IMR-90 (cell line): Measurements from ENCODE around the gene SLC36A1. TPM values are rescaled to one million over a fixed set of nuclear protein-coding genes. Genes with fewer than 3 reads are reported as not detected.

Source experiments
- ATAC-seq: fragments of 200-7000 bp; cut with Tn5 transposase; 2 replicates; pipeline ENCODE4 v1.9.1; 2020; ENCODE audit warnings: low read depth, mild to moderate bottlenecking, moderate library complexity
- BruUV-seq: library from RNA; stranded (reverse); fragments of 400-500 nt; replicated peaks from 2 replicates; lab custom pipeline; 2021; lab: Mats Ljungman, UMichigan
- CTCF ChIA-PET: fragments of 300-600 bp; formaldehyde crosslinking; extraction: SDS; loops from one replicate; lab custom pipeline; 2021; ENCODE audit warnings: antibody characterized with exemption; lab: Yijun Ruan, JAX
- POLR2A ChIA-PET: fragments of 300-600 bp; sonication (Branson Sonifier 250); formaldehyde crosslinking; loops from one replicate; lab custom pipeline; 2022; ENCODE audit warnings: antibody characterized with exemption; ENCODE audit not compliant: unreplicated experiment; lab: Charles Lee
- DNase-seq: peaks from one replicate; pipeline ENCODE4 v3.0.0; 2013
- H2AFZ ChIP-seq: replicated peaks from 2 replicates; pipeline ENCODE3; 2013; ENCODE audit warnings: low read length, mild to moderate bottlenecking; ENCODE audit not compliant: poor library complexity
- H2AK5ac ChIP-seq: 2 replicates; pipeline ENCODE4 v1.6.1; 2013; ENCODE audit warnings: low read depth, low read length, inconsistent platforms
- H2AK9ac ChIP-seq: replicated peaks from 2 replicates; pipeline ENCODE3; 2013; ENCODE audit warnings: mild to moderate bottlenecking, low read depth, low read length, moderate library complexity; ENCODE audit not compliant: poor library complexity
- H2BK120ac ChIP-seq: 2 replicates; pipeline ENCODE4 v1.6.1; 2013; ENCODE audit warnings: low read depth, low read length, inconsistent platforms
- H2BK15ac ChIP-seq: 3 replicates; pipeline ENCODE4 v1.6.1; 2013; ENCODE audit warnings: low read depth, low read length, inconsistent platforms
- H2BK20ac ChIP-seq: 2 replicates; pipeline ENCODE4 v1.6.1; 2013; ENCODE audit warnings: low read depth, mild to moderate bottlenecking, inconsistent platforms, low read length, moderate library complexity
- H2BK5ac ChIP-seq: 2 replicates; pipeline ENCODE4 v1.6.1; 2013; ENCODE audit warnings: mild to moderate bottlenecking, low read depth, low read length, inconsistent platforms; ENCODE audit not compliant: poor library complexity, severe bottlenecking
- H3K14ac ChIP-seq: replicated peaks from 2 replicates; pipeline ENCODE4 v1.6.1; 2013; ENCODE audit warnings: low read depth, low read length, inconsistent platforms
- H3K18ac ChIP-seq: 2 replicates; pipeline ENCODE4 v1.6.1; 2013; ENCODE audit warnings: low read depth, low read length, control low read depth
- H3K23ac ChIP-seq: 2 replicates; pipeline ENCODE4 v1.6.1; 2013; ENCODE audit warnings: low read depth, low read length, inconsistent platforms
- H3K27ac ChIP-seq: 2 replicates; pipeline ENCODE4 v1.5.1; 2013; ENCODE audit warnings: mild to moderate bottlenecking, control low read depth, low read length; ENCODE audit not compliant: insufficient read depth
- H3K27me3 ChIP-seq: 2 replicates; pipeline ENCODE4 v1.6.1; 2013; ENCODE audit warnings: low read length; ENCODE audit not compliant: control insufficient read depth, insufficient read depth
- H3K36me3 ChIP-seq: 2 replicates; pipeline ENCODE4 v1.6.1; 2013; ENCODE audit warnings: low read length, mixed read lengths; ENCODE audit not compliant: control insufficient read depth, insufficient read depth
- H3K4ac ChIP-seq: 2 replicates; pipeline ENCODE4 v1.6.1; 2013; ENCODE audit warnings: low read depth, low read length, inconsistent platforms
- H3K4me1 ChIP-seq: 2 replicates; pipeline ENCODE4 v1.6.1; 2013; ENCODE audit warnings: low read length, mixed read lengths; ENCODE audit not compliant: control insufficient read depth, insufficient read depth
- H3K4me2 ChIP-seq: 2 replicates; pipeline ENCODE4 v1.6.1; 2013; ENCODE audit warnings: low read depth, mild to moderate bottlenecking, control low read depth, low read length, moderate library complexity
- H3K4me3 ChIP-seq: 2 replicates; pipeline ENCODE4 v1.5.1; 2013; ENCODE audit warnings: low read depth, mild to moderate bottlenecking, control low read depth, low read length, moderate library complexity; ENCODE audit not compliant: insufficient read depth
- H3K56ac ChIP-seq: 2 replicates; pipeline ENCODE4 v1.6.1; 2013; ENCODE audit warnings: low read length, inconsistent platforms; ENCODE audit not compliant: insufficient read depth; ENCODE audit errors: extremely low read depth
- H3K79me1 ChIP-seq, 2 experiments: 2 replicates each; pipeline ENCODE4 v1.6.1; 2013; ENCODE audit warnings: low read length in 2 of 2, inconsistent platforms in 1 of 2, low read depth in 1 of 2
- H3K9ac ChIP-seq: 2 replicates; pipeline ENCODE4 v1.6.1; 2013; ENCODE audit warnings: low read depth, low read length, control low read depth
- H3K9me1 ChIP-seq: 2 replicates; pipeline ENCODE4 v1.6.1; 2013; ENCODE audit warnings: low read length, inconsistent platforms; ENCODE audit not compliant: insufficient read depth
- H3K9me3 ChIP-seq: 2 replicates; pipeline ENCODE4 v1.6.1; 2013; ENCODE audit warnings: low read length; ENCODE audit not compliant: control insufficient read depth, insufficient read depth
- H4K20me1 ChIP-seq: 2 replicates; pipeline ENCODE4 v1.6.1; 2013; ENCODE audit warnings: low read length, inconsistent platforms; ENCODE audit not compliant: insufficient read depth
- H4K5ac ChIP-seq: 2 replicates; pipeline ENCODE4 v1.6.1; 2013; ENCODE audit warnings: mild to moderate bottlenecking, low read depth, low read length, control low read depth
- H4K8ac ChIP-seq, 2 experiments: 2 replicates each; pipeline ENCODE4 v1.6.1; 2013; ENCODE audit warnings: low read depth in 2 of 2, low read length in 2 of 2, control low read depth in 1 of 2, inconsistent platforms in 1 of 2
- H4K91ac ChIP-seq: 2 replicates; pipeline ENCODE4 v1.6.1; 2013; ENCODE audit warnings: low read depth, low read length, inconsistent platforms; ENCODE audit not compliant: insufficient read depth
- CEBPB ChIP-seq: IDR thresholded peaks from 2 replicates; pipeline ENCODE4 v1.6.1; 2012; ENCODE audit warnings: low read depth, low read length, improper control_type of control experiment
- CHD1 ChIP-seq: IDR thresholded peaks from 2 replicates; pipeline ENCODE4 v1.6.1; 2012; ENCODE audit warnings: low read depth, low read length, improper control_type of control experiment
- ELK1 ChIP-seq: fragments of 150-350 bp; IDR thresholded peaks from 2 replicates; pipeline ENCODE4 v1.6.1; 2016; ENCODE audit warnings: low read depth, mild to moderate bottlenecking, low read length, moderate library complexity, borderline replicate concordance
- FOS ChIP-seq: fragments of 150-350 bp; IDR thresholded peaks from 2 replicates; pipeline ENCODE4 v1.6.1; 2016; ENCODE audit warnings: low read depth, low read length
- MAFK ChIP-seq: IDR thresholded peaks from 2 replicates; pipeline ENCODE4 v1.6.1; 2012; ENCODE audit warnings: low read depth, low read length, improper control_type of control experiment
- MAZ ChIP-seq: IDR thresholded peaks from 2 replicates; pipeline ENCODE4 v1.6.1; 2012; ENCODE audit warnings: low read depth, mild to moderate bottlenecking, low read length, improper control_type of control experiment, moderate library complexity, borderline replicate concordance
- MXI1 ChIP-seq: IDR thresholded peaks from 2 replicates; pipeline ENCODE4 v1.6.1; 2012; ENCODE audit warnings: low read depth, mild to moderate bottlenecking, low read length, moderate library complexity, borderline replicate concordance
- NFE2L2 ChIP-seq: fragments of 150-350 bp; IDR thresholded peaks from 2 replicates; pipeline ENCODE4 v1.6.1; 2016; ENCODE audit warnings: low read depth, mild to moderate bottlenecking, low read length
- POLR2A ChIP-seq: IDR thresholded peaks from 2 replicates; pipeline ENCODE4 v1.6.1; 2012; ENCODE audit warnings: mild to moderate bottlenecking, low read depth, low read length
- RAD21 ChIP-seq: IDR thresholded peaks from 2 replicates; pipeline ENCODE4 v1.6.1; 2012; ENCODE audit warnings: low read length, improper control_type of control experiment
- RCOR1 ChIP-seq: IDR thresholded peaks from 2 replicates; pipeline ENCODE4 v1.6.1; 2012; ENCODE audit warnings: mild to moderate bottlenecking, low read length, improper control_type of control experiment; ENCODE audit not compliant: insufficient replicate concordance
- RFX5 ChIP-seq: IDR thresholded peaks from 2 replicates; pipeline ENCODE4 v1.8.0; 2012; ENCODE audit warnings: low read depth, mild to moderate bottlenecking, low read length, moderate library complexity
- SMC3 ChIP-seq: fragments of 150-350 bp; IDR thresholded peaks from 2 replicates; pipeline ENCODE4 v1.6.1; 2016; ENCODE audit warnings: low read depth, mild to moderate bottlenecking, antibody characterized with exemption, low read length, moderate library complexity
- USF2 ChIP-seq: fragments of 150-350 bp; IDR thresholded peaks from 2 replicates; pipeline ENCODE4 v1.6.1; 2017; ENCODE audit warnings: mild to moderate bottlenecking, antibody characterized with exemption, low read length, low read depth
- WGBS, 2 experiments: methylation state at CpG; one replicate each; pipeline versions ENCODE4 v1.1.5 to v1.1.7; 2013; ENCODE audit warnings: missing lambda C conversion rate in 2 of 2; ENCODE audit not compliant: insufficient read length in 1 of 2; ENCODE audit errors: extremely low coverage in 2 of 2; 5-methylcytosine and 5-hydroxymethylcytosine counted together
- dilution Hi-C: fragments of 300-500 bp; cut with HindIII; formaldehyde crosslinking; loops from one replicate; pipeline ENCODE4 v1.14.3; 2018; ENCODE audit warnings: low sequenced_read_pairs; ENCODE audit not compliant: unreplicated experiment
- in situ Hi-C: fragments of 300-500 bp; cut with MboI; formaldehyde crosslinking; loops from 3 replicates; pipeline ENCODE4 v1.14.3; 2019; ENCODE audit warnings: low sequenced_read_pairs, inconsistent platforms, mixed read lengths
- intact Hi-C: fragments of 100-400 bp; cut with micrococcal nuclease; formaldehyde crosslinking; loops from 2 replicates; pipeline ENCODE4 v1.10.0; 2022
- polyA plus RNA-seq, 3 experiments: library from polyadenylated mRNA; depleted of rRNA; stranded (reverse); fragments of >200 nt; gene quantifications; 2 replicates each; pipeline ENCODE4 v1.2.3, GENCODE V29; 2012; ENCODE audit warnings: low replicate concordance in 1 of 3
- total RNA-seq: library from RNA; depleted of rRNA; stranded (reverse); fragments of >200 nt; gene quantifications from 2 replicates; pipeline ENCODE4 v1.2.3, GENCODE V29; 2012
- TF ChIP-seq, protein P1 (sequence below): conservative IDR thresholded peaks from 2 replicates; pipeline ENCODE4 v1.5.1; 2012; ENCODE audit warnings: mild to moderate bottlenecking, low read depth, low read length, improper control_type of control experiment

Gene SLC36A1
- total and polyA plus RNA-seq, 2 of the 4 experiments (the other 2 are of a cell fraction) = 5.7 to 8.7 TPM

GRCh38 chr5:151463137-151464029 lies 16.0 kb downstream of the SLC36A1 start:
- H2BK20ac ChIP-seq = no peak overlapping the region
- H2BK15ac ChIP-seq = no peak overlapping the region
- no peak overlapping the region for H2BK120ac ChIP-seq
- peaks cover 18% of the 10 kb centered on the region for H3K36me3 ChIP-seq
- H3K4ac ChIP-seq = no peak overlapping the region
- H3K4me3 ChIP-seq = no peak overlapping the region
- ATAC-seq (no peak), DNase-seq (no peak)
- BruUV-seq = no TSS peak
- no peak overlapping the region for H3K9ac ChIP-seq
- H3K9me1 ChIP-seq = peaks cover 2% of the 10 kb centered on the region; the same call in 1 of the 2 replicates
- H4K20me1 ChIP-seq = no peaks in the 10 kb centered on the region
- H3K27me3 ChIP-seq = no peaks in the 10 kb centered on the region
- no peaks in the 10 kb centered on the region for H3K9me3 ChIP-seq
- no peak overlapping the region for H2AFZ ChIP-seq
- H4K91ac ChIP-seq = no peak overlapping the region
- intact Hi-C loops = no loop called here
- H3K4me2 ChIP-seq = no peak overlapping the region
- no peak overlapping the region for H2AK5ac ChIP-seq
- in situ Hi-C loops = no loop called here
- H3K4me1 ChIP-seq = peaks cover 6% of the 10 kb centered on the region
- H3K14ac ChIP-seq = no peak overlapping the region
- ChIA-PET POLR2A (no interaction called here), CTCF (interaction anchor here (0.7 to 1.3 kb wide), 2 partner anchors 10 to 16 kb away, joined by 3 read pairs; partner anchors contain the start of gene SLC36A1)
- no peak overlapping the region for H3K56ac ChIP-seq
- dilution Hi-C loops = no loop called here
- no peak overlapping the region for H3K27ac ChIP-seq
- H4K5ac ChIP-seq = no peak overlapping the region
- H2AK9ac ChIP-seq = no peak overlapping the region
- no peak overlapping the region for H2BK5ac ChIP-seq
- no peak overlapping the region for H3K23ac ChIP-seq
- H3K18ac ChIP-seq = no peak overlapping the region
- WGBS, 2 experiments = no CpG with 5 or more reads among the region's 5 CpGs
- peaks cover 5% of the 10 kb centered on the region in 2 experiments; a peak in 2 of 4 replicates for H3K79me1 ChIP-seq
- H4K8ac ChIP-seq = no peak overlapping the region
- TF ChIP-seq RFX5 (no peak), CHD1 (no peak), MXI1 (no peak), SMC3 (no peak), FOS (no peak), USF2 (no peak), RAD21 (no peak), NFE2L2 (no peak), POLR2A (no peak), CEBPB (no peak), RCOR1 (no peak), ELK1 (no peak), MAZ (no peak), MAFK (no peak)
- TF ChIP-seq, protein P1, sequence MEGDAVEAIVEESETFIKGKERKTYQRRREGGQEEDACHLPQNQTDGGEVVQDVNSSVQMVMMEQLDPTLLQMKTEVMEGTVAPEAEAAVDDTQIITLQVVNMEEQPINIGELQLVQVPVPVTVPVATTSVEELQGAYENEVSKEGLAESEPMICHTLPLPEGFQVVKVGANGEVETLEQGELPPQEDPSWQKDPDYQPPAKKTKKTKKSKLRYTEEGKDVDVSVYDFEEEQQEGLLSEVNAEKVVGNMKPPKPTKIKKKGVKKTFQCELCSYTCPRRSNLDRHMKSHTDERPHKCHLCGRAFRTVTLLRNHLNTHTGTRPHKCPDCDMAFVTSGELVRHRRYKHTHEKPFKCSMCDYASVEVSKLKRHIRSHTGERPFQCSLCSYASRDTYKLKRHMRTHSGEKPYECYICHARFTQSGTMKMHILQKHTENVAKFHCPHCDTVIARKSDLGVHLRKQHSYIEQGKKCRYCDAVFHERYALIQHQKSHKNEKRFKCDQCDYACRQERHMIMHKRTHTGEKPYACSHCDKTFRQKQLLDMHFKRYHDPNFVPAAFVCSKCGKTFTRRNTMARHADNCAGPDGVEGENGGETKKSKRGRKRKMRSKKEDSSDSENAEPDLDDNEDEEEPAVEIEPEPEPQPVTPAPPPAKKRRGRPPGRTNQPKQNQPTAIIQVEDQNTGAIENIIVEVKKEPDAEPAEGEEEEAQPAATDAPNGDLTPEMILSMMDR = no peak
